HepG2 (cell line): ENCODE measurements around the gene GNG3. TPM values are rescaled to one million over a fixed set of nuclear protein-coding genes. Genes with fewer than 3 reads are reported as not detected.

ENCODE experiments used
- CC2D1A ChIP-seq: sonication (generic); formaldehyde crosslinking; IDR thresholded peaks from 2 replicates; pipeline ENCODE4 v1.8.1; 2023; ENCODE audit warnings: mild to moderate bottlenecking, missing genetic modification reagents
- EP300 ChIP-seq, 3 experiments: sonication (generic) in 1 of 3; formaldehyde crosslinking in 1 of 3; IDR thresholded peaks; 2 replicates each; pipeline versions ENCODE4 v1.5.1 to v1.6.1; 2011 to 2020; ENCODE audit warnings: low read depth in 2 of 3, low read length in 2 of 3, borderline replicate concordance in 1 of 3, improper control_type of control experiment in 1 of 3, mild to moderate bottlenecking in 1 of 3, missing genetic modification reagents in 1 of 3, moderate library complexity in 1 of 3
- GFI1 ChIP-seq: sonication (generic); formaldehyde crosslinking; IDR thresholded peaks from 2 replicates; pipeline ENCODE4 v1.5.0; 2020; ENCODE audit warnings: missing genetic modification reagents, mild to moderate bottlenecking, borderline replicate concordance
- MED13 ChIP-seq: sonication (generic); formaldehyde crosslinking; IDR thresholded peaks from 2 replicates; pipeline ENCODE4 v1.5.0; 2020; ENCODE audit warnings: missing genetic modification reagents
- MYC ChIP-seq: sonication (generic); formaldehyde crosslinking; IDR thresholded peaks from 2 replicates; pipeline ENCODE4 v1.9.0; 2021; ENCODE audit warnings: missing genetic modification reagents, borderline replicate concordance
- NPAS2 ChIP-seq: sonication (generic); formaldehyde crosslinking; IDR thresholded peaks from 2 replicates; pipeline ENCODE4 v1.8.0; 2022; ENCODE audit warnings: mild to moderate bottlenecking, missing genetic modification reagents, borderline replicate concordance
- POLR2A ChIP-seq, 2 experiments: IDR thresholded peaks; 2 replicates each; pipeline ENCODE4 v1.6.1; 2011; ENCODE audit warnings: low read depth in 2 of 2, low read length in 2 of 2, mild to moderate bottlenecking in 1 of 2, moderate library complexity in 1 of 2; ENCODE audit not compliant: insufficient read depth in 1 of 2
- POLR2AphosphoS5 ChIP-seq: IDR thresholded peaks from 2 replicates; pipeline ENCODE4 v1.6.1; 2012; ENCODE audit warnings: low read depth, low read length
- SATB2 ChIP-seq: sonication (generic); formaldehyde crosslinking; IDR thresholded peaks from 2 replicates; pipeline ENCODE4 v1.5.0; 2020; ENCODE audit warnings: missing genetic modification reagents
- TCF7 ChIP-seq: sonication (generic); IDR thresholded peaks from 2 replicates; pipeline ENCODE4 v1.6.1; 2016; ENCODE audit warnings: antibody characterized with exemption, low read depth
- TOE1 ChIP-seq: sonication (generic); formaldehyde crosslinking; IDR thresholded peaks from 2 replicates; pipeline ENCODE4 v1.4.0; 2020; ENCODE audit warnings: mild to moderate bottlenecking, missing genetic modification reagents
- ZMYM2 ChIP-seq: sonication (generic); formaldehyde crosslinking; IDR thresholded peaks from 2 replicates; pipeline ENCODE4 v1.8.0; 2022; ENCODE audit warnings: mild to moderate bottlenecking, missing genetic modification reagents
- ZNF143 ChIP-seq: sonication (generic); formaldehyde crosslinking; IDR thresholded peaks from 2 replicates; pipeline ENCODE4 v1.4.0; 2020; ENCODE audit warnings: missing genetic modification reagents
- ZNF468 ChIP-seq: sonication (generic); formaldehyde crosslinking; IDR thresholded peaks from 2 replicates; pipeline ENCODE4 v1.8.0; 2022; ENCODE audit warnings: mild to moderate bottlenecking, moderate library complexity, missing genetic modification reagents
- ZNF572 ChIP-seq: sonication (generic); formaldehyde crosslinking; IDR thresholded peaks from 2 replicates; pipeline ENCODE4 v1.5.1; 2020; ENCODE audit warnings: mild to moderate bottlenecking, missing genetic modification reagents
- ZZZ3 ChIP-seq: sonication (generic); formaldehyde crosslinking; IDR thresholded peaks from 2 replicates; pipeline ENCODE4 v1.4.0; 2020; ENCODE audit warnings: missing genetic modification reagents, mild to moderate bottlenecking, borderline replicate concordance
- polyA plus RNA-seq, 8 experiments: library from polyadenylated mRNA; depleted of rRNA in 3 of 8; stranded (reverse) in 7 of 8; unstranded in 1 of 8; fragments of >200 nt; fragmentation: Illumina TruSeq in 4 of 8; extraction: Trizol in 4 of 8; gene quantifications; 2 replicates each; pipeline versions ENCODE4 v1.2.1 to v1.2.3, GENCODE V29; 2011 to 2016; ENCODE audit warnings: low read depth in 4 of 8, missing spikeins in 1 of 8, mixed read lengths in 1 of 8; ENCODE audit not compliant: insufficient read depth in 1 of 8
- total RNA-seq, 5 experiments: library from RNA; depleted of rRNA; stranded (reverse); fragments of >200 nt; fragmentation: Illumina TruSeq; extraction: Trizol; gene quantifications; 2 replicates each; pipeline ENCODE4 v1.2.3, GENCODE V29; 2016; ENCODE audit warnings: low read depth in 1 of 5
- TF ChIP-seq, protein P1 (sequence below): sonication (generic); formaldehyde crosslinking; IDR thresholded peaks from 2 replicates; pipeline ENCODE4 v1.9.0; 2022; ENCODE audit warnings: low read depth, missing genetic modification reagents
- TF ChIP-seq, protein P2 (sequence below), 2 experiments: sonication (generic) in 1 of 2; formaldehyde crosslinking in 1 of 2; IDR thresholded peaks; 2 replicates each; pipeline versions ENCODE4 v1.4.0 to v1.6.1; 2018 to 2020; ENCODE audit warnings: missing genetic modification reagents in 2 of 2, borderline replicate concordance in 1 of 2, low read depth in 1 of 2, mild to moderate bottlenecking in 1 of 2, missing biosample characterization in 1 of 2
- TF ChIP-seq, protein P3 (sequence below): sonication (generic); formaldehyde crosslinking; IDR thresholded peaks from 2 replicates; pipeline ENCODE4 v1.8.1; 2023; ENCODE audit warnings: mild to moderate bottlenecking, missing genetic modification reagents, borderline replicate concordance
- TF ChIP-seq, protein P4 (sequence below): sonication (generic); formaldehyde crosslinking; IDR thresholded peaks from 2 replicates; pipeline ENCODE4 v1.5.1; 2020; ENCODE audit warnings: mild to moderate bottlenecking, missing genetic modification reagents, moderate library complexity
- TF ChIP-seq, protein P5 (sequence below): sonication (generic); formaldehyde crosslinking; IDR thresholded peaks from 2 replicates; pipeline ENCODE4 v1.4.0; 2020; ENCODE audit warnings: low read depth, mild to moderate bottlenecking, missing genetic modification reagents

The GNG3 gene
- total and polyA plus RNA-seq, 2 of the 13 experiments (the other 11 are each of a cell fraction or from before 2014, with no cell fraction given), result not detected

DNA sequence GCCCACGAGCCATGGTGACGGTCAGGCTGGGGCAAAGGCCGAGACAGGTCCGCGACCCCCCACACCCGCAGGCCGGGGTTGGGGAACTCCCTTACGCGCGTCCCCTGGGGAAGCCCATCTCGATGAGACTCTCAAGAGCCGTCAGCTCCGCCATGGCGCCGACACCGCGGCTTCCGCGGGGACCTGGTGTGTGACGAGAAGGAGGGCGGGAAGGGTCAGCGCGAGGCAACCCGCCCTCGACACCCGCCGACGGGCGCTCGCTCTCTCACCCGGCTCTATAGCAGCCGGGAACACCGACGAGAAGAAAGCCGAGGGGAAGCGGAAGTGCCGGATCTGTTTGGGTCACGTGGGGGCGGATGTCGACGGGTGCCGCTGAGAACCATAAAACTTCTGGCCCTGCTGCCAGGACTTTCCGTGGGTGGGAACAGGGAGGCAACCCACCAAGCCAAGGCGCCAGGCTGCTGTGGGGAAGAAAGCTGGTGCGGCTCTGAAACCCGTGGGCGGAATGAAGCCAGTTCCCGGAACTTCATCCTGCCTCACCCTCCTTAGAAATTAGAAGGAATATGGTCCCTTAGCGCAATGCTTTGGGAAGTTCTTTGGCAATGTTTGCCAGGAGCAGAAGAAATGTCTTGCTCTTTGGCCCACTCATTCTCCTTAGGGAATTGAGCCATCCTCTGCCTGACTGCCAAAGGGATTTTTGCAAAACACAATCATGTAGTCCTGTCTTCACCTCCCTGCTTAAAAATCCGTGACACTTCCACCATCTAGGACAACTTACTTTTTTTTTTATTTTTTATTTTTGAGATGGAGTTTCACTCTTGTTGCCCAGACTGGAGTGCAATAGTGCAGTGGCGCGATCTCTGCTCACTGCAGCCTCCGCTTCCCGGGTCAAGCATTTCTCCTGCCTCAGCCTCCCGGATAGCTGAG is 28.4 kb upstream of the GNG3 start, which contains the start of gene UBXN1 (continued):
- TF ChIP-seq ZNF468 (CRISPR knock-in tag), result no peak
- TF ChIP-seq POLR2A (IDR thresholded peaks at IDR 0.05; ENCODE audit: insufficient read depth in 1 of 2, low read depth in 2 of 2, low read length in 2 of 2), result peak; percentile 72 to 79
- no peak for TF ChIP-seq SATB2 (CRISPR knock-in tag)
- TF ChIP-seq EP300 (IDR thresholded peaks at IDR 0.05; ENCODE audit: low read depth in 2 of 2, low read length in 2 of 2), result no peak
- 0 out of 2 replicates have a peak, but pooled peaks have one; percentile 11 for TF ChIP-seq EP300 (CRISPR knock-in tag; IDR thresholded peaks at IDR 0.05; ENCODE audit: borderline replicate concordance)
- TF ChIP-seq, protein P1, sequence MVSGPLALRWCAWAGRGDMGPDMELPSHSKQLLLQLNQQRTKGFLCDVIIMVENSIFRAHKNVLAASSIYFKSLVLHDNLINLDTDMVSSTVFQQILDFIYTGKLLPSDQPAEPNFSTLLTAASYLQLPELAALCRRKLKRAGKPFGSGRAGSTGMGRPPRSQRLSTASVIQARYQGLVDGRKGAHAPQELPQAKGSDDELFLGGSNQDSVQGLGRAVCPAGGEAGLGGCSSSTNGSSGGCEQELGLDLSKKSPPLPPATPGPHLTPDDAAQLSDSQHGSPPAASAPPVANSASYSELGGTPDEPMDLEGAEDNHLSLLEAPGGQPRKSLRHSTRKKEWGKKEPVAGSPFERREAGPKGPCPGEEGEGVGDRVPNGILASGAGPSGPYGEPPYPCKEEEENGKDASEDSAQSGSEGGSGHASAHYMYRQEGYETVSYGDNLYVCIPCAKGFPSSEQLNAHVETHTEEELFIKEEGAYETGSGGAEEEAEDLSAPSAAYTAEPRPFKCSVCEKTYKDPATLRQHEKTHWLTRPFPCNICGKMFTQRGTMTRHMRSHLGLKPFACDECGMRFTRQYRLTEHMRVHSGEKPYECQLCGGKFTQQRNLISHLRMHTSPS, result no peak
- no peak for TF ChIP-seq MED13 (CRISPR knock-in tag)
- peak; percentile 12; the same call in 1 of the 2 replicates for TF ChIP-seq ZNF143 (CRISPR knock-in tag)
- TF ChIP-seq NPAS2 (CRISPR knock-in tag), result no peak
- TF ChIP-seq ZNF572 (CRISPR knock-in tag), result no peak
- TF ChIP-seq POLR2AphosphoS5, result no peak; the same call in none of the 2 replicates
- TF ChIP-seq, protein P2, sequence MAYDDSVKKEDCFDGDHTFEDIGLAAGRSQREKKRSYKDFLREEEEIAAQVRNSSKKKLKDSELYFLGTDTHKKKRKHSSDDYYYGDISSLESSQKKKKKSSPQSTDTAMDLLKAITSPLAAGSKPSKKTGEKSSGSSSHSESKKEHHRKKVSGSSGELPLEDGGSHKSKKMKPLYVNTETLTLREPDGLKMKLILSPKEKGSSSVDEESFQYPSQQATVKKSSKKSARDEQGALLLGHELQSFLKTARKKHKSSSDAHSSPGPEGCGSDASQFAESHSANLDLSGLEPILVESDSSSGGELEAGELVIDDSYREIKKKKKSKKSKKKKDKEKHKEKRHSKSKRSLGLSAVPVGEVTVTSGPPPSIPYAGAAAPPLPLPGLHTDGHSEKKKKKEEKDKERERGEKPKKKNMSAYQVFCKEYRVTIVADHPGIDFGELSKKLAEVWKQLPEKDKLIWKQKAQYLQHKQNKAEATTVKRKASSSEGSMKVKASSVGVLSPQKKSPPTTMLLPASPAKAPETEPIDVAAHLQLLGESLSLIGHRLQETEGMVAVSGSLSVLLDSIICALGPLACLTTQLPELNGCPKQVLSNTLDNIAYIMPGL (CRISPR knock-in tag; IDR thresholded peaks at IDR 0.05; ENCODE audit: borderline replicate concordance in 1 of 2, low read depth in 1 of 2), result peak; percentile 51 to 84; a peak in 3 of 4 replicates
- TF ChIP-seq CC2D1A (CRISPR knock-in tag), result 0 out of 2 replicates have a peak, but pooled peaks have one; percentile 24
- no peak for TF ChIP-seq TCF7
- peak; percentile 73; the same call in 1 of the 2 replicates for TF ChIP-seq MYC (CRISPR knock-in tag)
- TF ChIP-seq ZZZ3 (CRISPR knock-in tag), result 0 out of 2 replicates have a peak, but pooled peaks have one; percentile 15
- TF ChIP-seq, protein P3, sequence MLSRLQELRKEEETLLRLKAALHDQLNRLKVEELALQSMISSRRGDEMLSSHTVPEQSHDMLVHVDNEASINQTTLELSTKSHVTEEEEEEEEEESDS (CRISPR knock-in tag), result no peak
- no peak for TF ChIP-seq GFI1 (CRISPR knock-in tag)
- TF ChIP-seq ZMYM2 (CRISPR knock-in tag), result no peak
- TF ChIP-seq, protein P4, sequence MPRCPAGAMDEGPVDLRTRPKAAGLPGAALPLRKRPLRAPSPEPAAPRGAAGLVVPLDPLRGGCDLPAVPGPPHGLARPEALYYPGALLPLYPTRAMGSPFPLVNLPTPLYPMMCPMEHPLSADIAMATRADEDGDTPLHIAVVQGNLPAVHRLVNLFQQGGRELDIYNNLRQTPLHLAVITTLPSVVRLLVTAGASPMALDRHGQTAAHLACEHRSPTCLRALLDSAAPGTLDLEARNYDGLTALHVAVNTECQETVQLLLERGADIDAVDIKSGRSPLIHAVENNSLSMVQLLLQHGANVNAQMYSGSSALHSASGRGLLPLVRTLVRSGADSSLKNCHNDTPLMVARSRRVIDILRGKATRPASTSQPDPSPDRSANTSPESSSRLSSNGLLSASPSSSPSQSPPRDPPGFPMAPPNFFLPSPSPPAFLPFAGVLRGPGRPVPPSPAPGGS (CRISPR knock-in tag), result 0 out of 2 replicates have a peak, but pooled peaks have one; percentile 35
- TF ChIP-seq, protein P5, sequence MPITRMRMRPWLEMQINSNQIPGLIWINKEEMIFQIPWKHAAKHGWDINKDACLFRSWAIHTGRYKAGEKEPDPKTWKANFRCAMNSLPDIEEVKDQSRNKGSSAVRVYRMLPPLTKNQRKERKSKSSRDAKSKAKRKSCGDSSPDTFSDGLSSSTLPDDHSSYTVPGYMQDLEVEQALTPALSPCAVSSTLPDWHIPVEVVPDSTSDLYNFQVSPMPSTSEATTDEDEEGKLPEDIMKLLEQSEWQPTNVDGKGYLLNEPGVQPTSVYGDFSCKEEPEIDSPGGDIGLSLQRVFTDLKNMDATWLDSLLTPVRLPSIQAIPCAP (CRISPR knock-in tag), result no peak
- no peak for TF ChIP-seq TOE1 (CRISPR knock-in tag)
